ENCODE results near the gene CLSTN3.

GRCh38 chr12:7131502-7131866 is 1.3 kb downstream of the CLSTN3 start:
- no peak for TF ChIP-seq ZNF395 (CRISPR knock-in tag; IDR thresholded peaks at IDR 0.05)
- TF ChIP-seq SIN3A (IDR thresholded peaks at IDR 0.05; ENCODE audit: borderline replicate concordance in 2 of 2, control insufficient read depth in 1 of 2, low read depth in 2 of 2, low read length in 2 of 2): no peak
- TF ChIP-seq CC2D1A (IDR thresholded peaks at IDR 0.05): no peak
- no peak for TF ChIP-seq MAFK (IDR thresholded peaks at IDR 0.05; ENCODE audit: low read length)
- TF ChIP-seq TRIM24 (IDR thresholded peaks at IDR 0.05): no peak
- no peak for TF ChIP-seq MYC (IDR thresholded peaks at IDR 0.05; ENCODE audit: low read depth, low read length)
- TF ChIP-seq MYC (CRISPR knock-in tag; IDR thresholded peaks at IDR 0.05; ENCODE audit: borderline replicate concordance, low read depth): no peak
- TF ChIP-seq BDP1 (IDR thresholded peaks at IDR 0.05; ENCODE audit: insufficient read depth, insufficient read length): no peak
- no peak for TF ChIP-seq CTCF (IDR thresholded peaks at IDR 0.05 in 2 of 3, conservative IDR thresholded peaks at IDR 0.05 in 1 of 3; ENCODE audit: insufficient read depth in 2 of 3, low read depth in 1 of 3, low read length in 3 of 3)
- TF ChIP-seq USF1 (CRISPR knock-in tag; IDR thresholded peaks at IDR 0.05): no peak

Measured in K562 (cell line).